Adrenal gland (tissue), 12 donors: ENCODE measurements around the gene SLC27A6. TPM values are rescaled to one million over a fixed set of nuclear protein-coding genes. Genes with fewer than 3 reads are reported as not detected.
A peak's percentile ranks its signal among the peaks of the same experiment; 100 is the strongest.

ENCODE experiments used
- DNase-seq, 7 donors: peaks; one replicate each; pipeline ENCODE4 v3.0.0-alpha.2; 2019 to 2020
- H3K27ac ChIP-seq, 5 donors: fragments of 200-600 bp; sonication (generic) in 4 of 5; 1 replicate in 3 of 5; 2 replicates in 2 of 5; pipeline versions ENCODE4 v1.5.1 to v1.8.0; 2016 to 2020; ENCODE audit warnings: mild to moderate bottlenecking in 1 of 5
- H3K27me3 ChIP-seq: fragments of 200-600 bp; 2 replicates; pipeline ENCODE4 v1.8.0; 2021
- H3K36me3 ChIP-seq, 2 donors: fragments of 200-600 bp; replicated peaks in 1 of 2; 1 replicate in 1 of 2; 2 replicates in 1 of 2; pipeline versions ENCODE4 v1.5.1 to v1.8.0; 2018 to 2022
- H3K4me1 ChIP-seq, 2 donors: fragments of 200-600 bp; replicated peaks in 1 of 2; 1 replicate in 1 of 2; 2 replicates in 1 of 2; pipeline versions ENCODE4 v1.5.1 to v1.8.0; 2018 to 2021
- H3K4me3 ChIP-seq, 4 donors: fragments of 200-600 bp; sonication (generic) in 3 of 4; one replicate each; pipeline ENCODE4 v1.5.1; 2016 to 2018
- H3K9me3 ChIP-seq, 3 donors: fragments of 200-600 bp; sonication (generic) in 1 of 3; replicated peaks in 1 of 3; 1 replicate in 2 of 3; 2 replicates in 1 of 3; pipeline versions ENCODE4 v1.5.1 to v1.8.0; 2016 to 2021
- POLR2A ChIP-seq, 2 donors: fragments of 450-650 bp; IDR thresholded peaks; one replicate each; pipeline ENCODE4 v1.6.1; 2017; ENCODE audit warnings: antibody characterized with exemption in 2 of 2, mild to moderate bottlenecking in 2 of 2, moderate library complexity in 1 of 2
- WGBS, 4 donors: extraction: QIAGEN DNeasy Blood & Tissue Kit in 2 of 4; methylation state at CpG; one replicate each; pipeline versions ENCODE4 v1.1.5 to v1.1.7; 2013 to 2017; 5-methylcytosine and 5-hydroxymethylcytosine counted together
- intact Hi-C, 2 donors: fragments of 100-400 bp; cut with DNase I; formaldehyde crosslinking; loops; one replicate each; pipeline versions ENCODE4 v1.14.1 to v1.15.0; 2022 to 2023
- polyA plus RNA-seq, 3 donors: library from polyadenylated mRNA; stranded (reverse); fragments of 200-250 nt in 2 of 3; fragments of 350-450 nt in 1 of 3; fragmentation: Illumina TruSeq in 1 of 3; extraction: RNeasy Lipid Tissue Mini Kit (QIAGEN cat#74804) in 1 of 3; gene quantifications; one replicate each; pipeline ENCODE4 v1.2.3, GENCODE V29; 2013 to 2014
- total RNA-seq, 9 donors: library from RNA; depleted of rRNA in 4 of 9; stranded (reverse); fragments of >200 nt in 4 of 9; fragments of 120-200 nt in 1 of 9; fragmentation: NEBNext Ultra II Directional in 1 of 9; extraction: Animal tissue kit (Norgen Biotek cat#: 25700) in 1 of 9; gene quantifications; one replicate each; pipeline versions ENCODE4 v1.1.0 to v1.2.4, GENCODE V29; 2013 to 2023
- TF ChIP-seq, protein P1 (sequence below), 6 experiments: fragments of 450-650 bp in 4 of 6; fragments of 200-600 bp in 2 of 6; sonication (generic) in 1 of 6; IDR thresholded peaks; 1 replicate in 5 of 6; 2 replicates in 1 of 6; pipeline versions ENCODE4 v1.5.1 to v1.8.0; 2016 to 2021; ENCODE audit warnings: antibody characterized with exemption in 6 of 6, mild to moderate bottlenecking in 2 of 6, moderate library complexity in 1 of 6
- donor health status: healthy with polysubstance abuse.
- donor health status: Bipolar disorder and iron deficiency.
- donor health status: DM: yes; HTN: yes; CAD: no.
- donor health status: DM: no; HTN: no; CAD: no.
- donor health status: DM: no; HTN: no; CAD: no.
- donor health status: DM: yes; HTN: yes; CAD: no.

Gene SLC27A6
- total and polyA plus RNA-seq, 12 donors, result 1.0 to 108 (median 12.1) TPM

DNA sequence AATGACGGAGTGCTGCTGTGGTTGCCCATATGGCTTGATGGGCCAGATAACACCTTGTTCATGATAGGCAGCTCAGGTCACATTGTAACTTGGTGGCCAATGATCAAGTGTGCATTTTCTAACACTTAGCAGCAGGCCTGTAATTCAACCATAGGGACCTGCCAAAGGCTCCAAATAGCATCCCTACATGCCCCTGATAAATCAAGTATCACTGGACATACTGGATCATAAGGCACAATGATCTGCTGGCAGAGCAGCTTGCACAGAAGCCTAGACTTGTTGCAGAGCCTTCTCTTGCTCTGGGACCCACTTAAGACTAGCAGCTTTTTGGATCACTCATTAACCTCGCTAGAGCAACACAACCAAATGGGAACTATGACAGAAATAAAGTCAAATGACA is 83.2 kb downstream of the SLC27A6 start:
- H3K27me3 ChIP-seq, result no peaks in the 10 kb centered on the region
- no peaks in the 10 kb centered on the region for H3K36me3 ChIP-seq
- TF ChIP-seq POLR2A (IDR thresholded peaks at IDR 0.05), result no peak
- TF ChIP-seq, protein P1, sequence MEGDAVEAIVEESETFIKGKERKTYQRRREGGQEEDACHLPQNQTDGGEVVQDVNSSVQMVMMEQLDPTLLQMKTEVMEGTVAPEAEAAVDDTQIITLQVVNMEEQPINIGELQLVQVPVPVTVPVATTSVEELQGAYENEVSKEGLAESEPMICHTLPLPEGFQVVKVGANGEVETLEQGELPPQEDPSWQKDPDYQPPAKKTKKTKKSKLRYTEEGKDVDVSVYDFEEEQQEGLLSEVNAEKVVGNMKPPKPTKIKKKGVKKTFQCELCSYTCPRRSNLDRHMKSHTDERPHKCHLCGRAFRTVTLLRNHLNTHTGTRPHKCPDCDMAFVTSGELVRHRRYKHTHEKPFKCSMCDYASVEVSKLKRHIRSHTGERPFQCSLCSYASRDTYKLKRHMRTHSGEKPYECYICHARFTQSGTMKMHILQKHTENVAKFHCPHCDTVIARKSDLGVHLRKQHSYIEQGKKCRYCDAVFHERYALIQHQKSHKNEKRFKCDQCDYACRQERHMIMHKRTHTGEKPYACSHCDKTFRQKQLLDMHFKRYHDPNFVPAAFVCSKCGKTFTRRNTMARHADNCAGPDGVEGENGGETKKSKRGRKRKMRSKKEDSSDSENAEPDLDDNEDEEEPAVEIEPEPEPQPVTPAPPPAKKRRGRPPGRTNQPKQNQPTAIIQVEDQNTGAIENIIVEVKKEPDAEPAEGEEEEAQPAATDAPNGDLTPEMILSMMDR (IDR thresholded peaks at IDR 0.05), result no peak
- 45 to 66% (median 48%) methylated on average over 2 of the region's 2 CpGs for WGBS, 4 donors
- no peaks in the 10 kb centered on the region for H3K4me1 ChIP-seq
- no peak for DNase-seq
- intact Hi-C loops, result no loop called here
- H3K27ac ChIP-seq, result no peak overlapping the region
- no peak overlapping the region for H3K4me3 ChIP-seq
- H3K9me3 ChIP-seq, result peaks cover 0 to 4% (median 0%) of the 10 kb centered on the region in 3 donors

DNA sequence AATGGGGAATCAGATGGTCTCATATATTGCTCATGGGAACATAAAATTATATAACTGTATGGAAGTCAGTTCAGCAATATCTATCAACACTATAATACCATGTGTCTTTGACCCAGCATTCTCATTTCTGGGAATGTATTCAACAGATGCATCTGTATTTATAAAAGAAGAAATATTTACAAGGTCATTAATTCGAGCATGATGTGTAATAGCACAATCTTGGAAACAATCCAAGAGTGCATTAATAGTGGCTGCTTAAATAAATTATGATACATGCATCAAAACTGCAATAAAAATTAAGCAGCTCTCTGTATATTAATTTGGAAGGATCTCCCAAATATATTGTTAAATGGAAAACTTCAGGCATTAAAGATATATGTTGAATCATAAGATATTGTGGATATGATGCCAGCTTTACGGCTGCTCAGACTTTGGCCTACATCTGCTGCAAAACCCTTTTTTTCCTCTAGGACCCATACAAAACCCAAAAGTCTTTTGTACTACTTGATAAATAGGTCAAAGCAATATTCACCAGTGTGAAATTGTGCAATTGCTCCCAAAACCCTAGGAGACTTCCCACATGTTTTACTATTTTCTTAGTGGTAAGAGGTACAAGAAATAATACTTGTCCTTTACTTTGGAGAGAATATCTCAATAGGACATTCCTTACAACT is 84.0 kb downstream of the SLC27A6 start:
- intact Hi-C loops, result no loop called here

DNA sequence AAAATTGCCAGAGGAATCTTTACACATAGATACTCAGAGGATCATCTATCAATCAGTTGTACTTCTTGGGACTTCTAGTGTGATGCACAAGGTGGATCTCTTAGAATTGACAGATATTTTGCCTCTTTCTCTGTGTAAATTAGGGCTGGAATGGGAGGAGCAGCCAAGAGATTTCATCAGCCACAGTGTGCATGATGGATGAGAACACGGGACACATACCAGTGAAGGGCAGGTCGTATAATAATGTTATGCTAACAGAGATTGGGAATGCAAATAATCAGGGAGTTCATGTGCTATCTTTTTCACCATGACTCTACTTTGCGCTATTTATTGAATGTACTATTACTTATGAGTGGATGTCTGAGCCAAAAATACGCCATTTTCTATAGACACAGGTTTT is 86.0 kb downstream of the SLC27A6 start:
- DNase-seq, result no peak
- no peaks in the 10 kb centered on the region for H3K36me3 ChIP-seq
- no peaks in the 10 kb centered on the region for H3K9me3 ChIP-seq
- 54 to 65% (median 59%) methylated on average over 4 of the region's 4 CpGs for WGBS, 4 donors
- H3K27ac ChIP-seq, result no peak overlapping the region
- H3K4me3 ChIP-seq, result no peak overlapping the region
- no peak for TF ChIP-seq POLR2A (IDR thresholded peaks at IDR 0.05)
- TF ChIP-seq, protein P1 (IDR thresholded peaks at IDR 0.05), result no peak
- H3K4me1 ChIP-seq, result no peaks in the 10 kb centered on the region
- no peaks in the 10 kb centered on the region for H3K27me3 ChIP-seq
- intact Hi-C loops, result loop anchor here in 1 of 2 donors (10.0 kb wide), 1 partner anchor 146 kb away; no protein-coding TSS in a partner anchor

More for the DNA sequence above, 84.0 kb downstream of the SLC27A6 start:
- Histone ChIP-seq H3K36me3 (no peaks in the 10 kb centered on the region), H3K4me1 (no peaks in the 10 kb centered on the region), H3K27me3 (no peaks in the 10 kb centered on the region), H3K4me3 (no peak overlapping the region), H3K27ac (no peak overlapping the region), H3K9me3 (peaks cover 0 to 4% (median 0%) of the 10 kb centered on the region in 3 donors)
- no peak for DNase-seq
- TF ChIP-seq POLR2A (IDR thresholded peaks at IDR 0.05), result no peak
- TF ChIP-seq, protein P1 (IDR thresholded peaks at IDR 0.05), result no peak
- 52 to 62% (median 55%) methylated on average over 2 of the region's 2 CpGs for WGBS, 4 donors

DNA sequence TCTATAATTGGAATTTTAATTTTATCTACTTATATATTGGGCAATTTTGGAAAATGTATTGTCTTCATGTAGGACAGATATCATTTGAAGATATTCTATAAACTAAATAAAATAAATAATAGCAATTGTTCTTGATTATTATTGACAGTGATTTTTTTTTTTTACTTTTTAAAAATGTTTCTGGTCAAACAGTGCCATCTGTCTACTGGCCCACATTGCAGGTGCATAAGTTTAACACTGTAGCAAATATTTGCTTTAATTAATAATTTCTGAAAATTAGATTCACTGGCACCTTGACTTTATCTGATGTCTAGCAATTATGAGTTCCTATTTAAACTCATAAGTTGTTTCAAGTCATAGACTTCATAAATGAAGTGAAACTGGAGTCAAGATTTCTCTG is 88.2 kb downstream of the SLC27A6 start:
- Histone ChIP-seq H3K9me3 (no peaks in the 10 kb centered on the region), H3K4me3 (no peak overlapping the region), H3K36me3 (no peaks in the 10 kb centered on the region), H3K27me3 (no peaks in the 10 kb centered on the region), H3K27ac (no peak overlapping the region), H3K4me1 (no peaks in the 10 kb centered on the region)
- DNase-seq, result no peak
- intact Hi-C loops, result loop anchor here in 1 of 2 donors (10.0 kb wide), 1 partner anchor 149 kb away; no protein-coding TSS in a partner anchor
- TF ChIP-seq, protein P1 (IDR thresholded peaks at IDR 0.05), result peak in 4 of 6 experiments; percentile 10 to 30 (median 20)
- no peak for TF ChIP-seq POLR2A (IDR thresholded peaks at IDR 0.05)
